Tibial nerve (tissue), 3 donors: ENCODE measurements around the gene PPM1G.

Experiments
- CTCF ChIP-seq, 5 experiments: fragments of 200-600 bp in 3 of 5; fragments of 450-650 bp in 2 of 5; sonication (generic) in 3 of 5; IDR thresholded peaks; one replicate each; pipeline ENCODE4 v1.5.1; 2016 to 2019; ENCODE audit warnings: antibody characterized with exemption in 5 of 5, mild to moderate bottlenecking in 3 of 5, moderate library complexity in 2 of 5
- POLR2A ChIP-seq, 2 donors: fragments of 450-650 bp; IDR thresholded peaks; one replicate each; pipeline ENCODE4 v1.6.1; 2017; ENCODE audit warnings: antibody characterized with exemption in 2 of 2, mild to moderate bottlenecking in 2 of 2, moderate library complexity in 2 of 2

GRCh38 chr2:27451095-27451494 is 41.7 kb upstream of the PPM1G start:
- TF ChIP-seq POLR2A (IDR thresholded peaks at IDR 0.05) (no peak), CTCF (IDR thresholded peaks at IDR 0.05) (no peak)
